IPS-20b (cell line): ENCODE results near the gene PHF1.
"Not testable (repeated sequence)": the region's sequence is repeated elsewhere in the genome, so short reads cannot be mapped to it uniquely, and the experiment has no call there.

Source experiments
- H3K27ac ChIP-seq: one replicate; pipeline ENCODE4 v1.5.1; 2013; ENCODE audit warnings: low read length
- H3K27me3 ChIP-seq: 2 replicates; pipeline ENCODE4 v1.6.1; 2013; ENCODE audit warnings: mild to moderate bottlenecking, low read length, inconsistent platforms; ENCODE audit not compliant: insufficient read depth
- H3K36me3 ChIP-seq: 2 replicates; pipeline ENCODE4 v1.6.1; 2013; ENCODE audit warnings: low read depth, mild to moderate bottlenecking, inconsistent platforms, low read length, moderate library complexity; ENCODE audit not compliant: insufficient read depth
- H3K4me1 ChIP-seq: 2 replicates; pipeline ENCODE4 v1.6.1; 2013; ENCODE audit warnings: mild to moderate bottlenecking, control low read depth, inconsistent platforms, low read length, moderate library complexity; ENCODE audit not compliant: insufficient read depth
- H3K4me3 ChIP-seq: 2 replicates; pipeline ENCODE4 v1.5.1; 2013; ENCODE audit warnings: mild to moderate bottlenecking, low read length, inconsistent platforms
- H3K9ac ChIP-seq: 2 replicates; pipeline ENCODE4 v1.6.1; 2013; ENCODE audit warnings: low read depth, mild to moderate bottlenecking, inconsistent platforms, low read length, moderate library complexity
- H3K9me3 ChIP-seq: 2 replicates; pipeline ENCODE4 v1.6.1; 2013; ENCODE audit warnings: mild to moderate bottlenecking, low read depth, low read length, inconsistent platforms; ENCODE audit not compliant: insufficient read depth

PHF1 gene

GRCh38 chr6:33377171-33377570, 33.6 kb upstream of the PHF1 start:
- no peaks in the 10 kb centered on the region for H3K27me3 ChIP-seq
- peaks cover 16% of the 10 kb centered on the region for H3K4me1 ChIP-seq
- no peaks in the 10 kb centered on the region for H3K9me3 ChIP-seq
- H3K4me3 ChIP-seq = no peak overlapping the region
- H3K36me3 ChIP-seq = no peaks in the 10 kb centered on the region
- H3K27ac ChIP-seq = no peak overlapping the region
- H3K9ac ChIP-seq = no peak overlapping the region

- H3K27ac ChIP-seq, H3K36me3 ChIP-seq, H3K9me3 ChIP-seq, H3K4me3 ChIP-seq, H3K9ac ChIP-seq, H3K27me3 ChIP-seq, H3K4me1 ChIP-seq: not testable (repeated sequence)
Measured at GRCh38 chr6:33379184-33379583, 31.6 kb upstream of the PHF1 start.

GRCh38 chr6:33380272-33380981, 30.4 kb upstream of the PHF1 start:
- no peaks in the 10 kb centered on the region for H3K9me3 ChIP-seq
- no peaks in the 10 kb centered on the region for H3K36me3 ChIP-seq
- H3K4me1 ChIP-seq = peaks cover 2% of the 10 kb centered on the region; the same call in 1 of the 2 replicates
- H3K27me3 ChIP-seq = no peaks in the 10 kb centered on the region
- no peak overlapping the region for H3K4me3 ChIP-seq
- no peak overlapping the region for H3K9ac ChIP-seq
- H3K27ac ChIP-seq = no peak overlapping the region

GRCh38 chr6:33383427-33384185, 27.2 kb upstream of the PHF1 start:
- Histone ChIP-seq H3K36me3 (no peaks in the 10 kb centered on the region), H3K27ac (no peak overlapping the region), H3K4me3 (no peak overlapping the region), H3K27me3 (no peaks in the 10 kb centered on the region), H3K9me3 (no peaks in the 10 kb centered on the region), H3K4me1 (no peaks in the 10 kb centered on the region), H3K9ac (no peak overlapping the region)

DNA sequence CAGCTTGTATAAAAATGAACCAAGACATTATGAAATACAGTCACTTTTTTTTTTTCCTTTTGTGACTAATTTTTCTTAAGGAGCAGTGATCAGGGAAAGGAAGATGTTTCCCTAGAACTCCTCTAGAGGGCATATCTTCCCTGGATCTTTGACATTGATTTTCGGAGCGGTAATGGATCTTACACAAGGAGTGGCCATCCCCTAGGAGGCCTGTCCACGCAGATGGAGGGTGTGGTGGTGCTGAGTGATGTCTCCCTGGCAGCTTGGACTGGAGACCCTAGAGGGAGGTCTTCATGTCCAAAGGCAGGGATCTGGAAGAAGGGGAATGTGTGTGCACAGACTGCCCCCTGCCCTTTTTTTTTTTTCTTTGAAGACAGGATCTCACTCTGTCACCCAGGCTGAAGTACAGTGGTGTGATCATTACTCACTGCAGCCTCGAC, 26.2 kb upstream of the PHF1 start:
- no peaks in the 10 kb centered on the region for H3K36me3 ChIP-seq
- H3K4me3 ChIP-seq = no peak overlapping the region
- H3K27ac ChIP-seq = no peak overlapping the region
- H3K9ac ChIP-seq = no peak overlapping the region
- H3K4me1 ChIP-seq = no peaks in the 10 kb centered on the region
- H3K27me3 ChIP-seq = no peaks in the 10 kb centered on the region
- no peaks in the 10 kb centered on the region for H3K9me3 ChIP-seq

GRCh38 chr6:33390173-33390572, 20.6 kb upstream of the PHF1 start:
- Histone ChIP-seq H3K4me1 (peaks cover 13% of the 10 kb centered on the region; the same call in 1 of the 2 replicates), H3K36me3 (peaks cover 5% of the 10 kb centered on the region; the same call in 1 of the 2 replicates), H3K27me3 (no peaks in the 10 kb centered on the region), H3K9me3 (no peaks in the 10 kb centered on the region), H3K9ac (no peak overlapping the region), H3K4me3 (no peak overlapping the region), H3K27ac (no peak overlapping the region)

DNA sequence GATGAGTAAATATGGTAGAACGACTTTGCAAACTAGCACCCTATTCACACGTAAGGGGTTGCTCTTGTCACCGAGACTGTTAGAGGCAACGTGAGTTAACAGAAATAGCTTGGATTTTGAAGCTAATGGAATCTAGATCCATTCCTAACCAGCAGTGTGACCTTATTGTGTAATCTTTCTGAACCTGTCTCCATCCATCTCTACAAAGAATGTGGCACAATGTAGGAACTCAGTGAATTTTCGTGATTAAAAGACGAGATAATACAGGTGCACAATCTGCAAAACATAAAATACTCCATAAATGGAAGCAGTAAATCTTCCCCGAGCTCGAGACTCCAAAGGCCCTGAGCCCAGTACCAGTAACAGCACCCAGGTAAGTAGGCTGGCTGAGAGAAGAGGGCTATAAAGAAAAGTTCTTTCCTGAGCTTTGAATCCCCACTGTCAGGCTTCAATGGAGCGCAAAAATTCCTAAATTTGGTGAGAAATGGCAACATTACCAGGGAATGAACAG, 20.0 kb upstream of the PHF1 start:
- Histone ChIP-seq H3K36me3 (peaks cover 5% of the 10 kb centered on the region; the same call in 1 of the 2 replicates), H3K9ac (peak overlapping the region; percentile 79; the same call in 1 of the 2 replicates), H3K27ac (peak overlapping the region; percentile 90), H3K4me3 (peak overlapping the region; percentile 57), H3K27me3 (no peaks in the 10 kb centered on the region), H3K9me3 (no peaks in the 10 kb centered on the region), H3K4me1 (peaks cover 13% of the 10 kb centered on the region; the same call in 1 of the 2 replicates)

- Histone ChIP-seq H3K9me3 (no peaks in the 10 kb centered on the region), H3K27ac (peak within 1 kb of the TSS; percentile 90), H3K27me3 (no peaks in the 10 kb centered on the region), H3K4me3 (peak within 1 kb of the TSS; percentile 95), H3K9ac (peak within 1 kb of the TSS; percentile 93), H3K36me3 (peaks cover 5% of the 10 kb centered on the region; the same call in 1 of the 2 replicates), H3K4me1 (peaks cover 13% of the 10 kb centered on the region; the same call in 1 of the 2 replicates)
Measured at GRCh38 chr6:33391278-33391921, 19.4 kb upstream of the PHF1 start, which contains the start of gene KIFC1. KIFC1 (plus strand) TSS chr6:33391823; CDS start chr6:33391986, 163 bp downstream.

DNA sequence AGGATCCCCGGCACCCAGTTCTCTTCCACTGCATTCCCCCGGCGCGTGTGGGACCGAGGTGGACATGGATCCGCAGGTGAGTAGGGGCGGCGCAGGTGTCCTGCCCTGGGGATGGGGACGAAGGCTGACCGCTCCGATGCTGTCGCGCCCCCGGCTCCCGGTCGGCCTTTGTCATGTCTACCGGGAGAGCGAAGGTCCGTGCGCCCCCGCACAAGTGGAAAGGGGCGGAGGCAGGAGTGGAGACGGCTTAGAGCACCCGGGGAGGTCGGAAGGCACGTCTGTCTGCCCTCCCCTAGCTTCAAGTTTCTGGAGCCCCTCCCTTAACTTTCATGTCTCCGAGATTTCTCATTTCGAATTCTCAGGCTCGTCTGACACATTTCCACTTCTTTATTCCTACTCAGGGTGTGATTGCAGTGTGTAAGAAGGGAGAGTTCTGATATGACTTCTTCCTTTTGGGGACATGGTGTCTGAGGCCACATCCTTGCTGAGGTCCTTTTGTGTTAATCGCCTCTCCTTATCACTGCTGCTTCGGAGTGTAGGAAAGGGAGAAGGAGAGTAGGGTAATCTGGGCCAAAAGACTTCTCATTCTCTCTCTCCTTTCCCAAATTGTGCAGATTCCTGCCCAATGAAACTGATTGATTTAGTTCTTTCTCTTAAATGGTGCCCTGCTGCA, 18.8 kb upstream of the PHF1 start:
- H3K4me3 ChIP-seq = peak overlapping the region; percentile 95
- H3K27ac ChIP-seq = peak overlapping the region; percentile 72
- peaks cover 5% of the 10 kb centered on the region; the same call in 1 of the 2 replicates for H3K36me3 ChIP-seq
- H3K9me3 ChIP-seq = no peaks in the 10 kb centered on the region
- peaks cover 13% of the 10 kb centered on the region; the same call in 1 of the 2 replicates for H3K4me1 ChIP-seq
- peak overlapping the region; percentile 93 for H3K9ac ChIP-seq
- no peaks in the 10 kb centered on the region for H3K27me3 ChIP-seq

GRCh38 chr6:33392595-33392948, 18.2 kb upstream of the PHF1 start:
- Histone ChIP-seq H3K9me3 (no peaks in the 10 kb centered on the region), H3K36me3 (peaks cover 7% of the 10 kb centered on the region; the same call in 1 of the 2 replicates), H3K4me3 (peak overlapping the region; percentile 95), H3K27ac (no peak overlapping the region), H3K4me1 (peaks cover 13% of the 10 kb centered on the region; the same call in 1 of the 2 replicates), H3K9ac (peak overlapping the region; percentile 93), H3K27me3 (no peaks in the 10 kb centered on the region)

- Histone ChIP-seq H3K4me3 (peak overlapping the region; percentile 95), H3K9me3 (no peaks in the 10 kb centered on the region), H3K9ac (peak overlapping the region; percentile 93), H3K27ac (no peak overlapping the region), H3K27me3 (no peaks in the 10 kb centered on the region), H3K36me3 (peaks cover 11% of the 10 kb centered on the region; the same call in 1 of the 2 replicates), H3K4me1 (peaks cover 13% of the 10 kb centered on the region; the same call in 1 of the 2 replicates)
Measured at GRCh38 chr6:33392979-33393378, 17.8 kb upstream of the PHF1 start.
